GM18873 (cell line): ENCODE measurements around the gene TOP2B.
A peak's percentile ranks its signal among the peaks of the same experiment; 100 is the strongest.

ENCODE experiments used
- ATAC-seq: cut with Tn5 transposase; IDR thresholded peaks from one replicate; pipeline ENCODE4 v1.9.1; 2021; ENCODE audit warnings: mild to moderate bottlenecking, moderate library complexity, moderate number of reproducible peaks; ENCODE audit not compliant: unreplicated experiment, low FRiP score

Gene TOP2B

GRCh38 chr3:25674670-25675069 lies 10.0 kb upstream of the TOP2B start:
- no peak for ATAC-seq

GRCh38 chr3:25673738-25674298 lies 9.1 kb upstream of the TOP2B start:
- no peak for ATAC-seq

GRCh38 chr3:25665315-25666280 lies 891 bp upstream of the TOP2B start:
- ATAC-seq = peak; percentile 23

- ATAC-seq = peak; percentile 22
Observed at GRCh38 chr3:25663869-25664811, 567 bp downstream of the TOP2B start.

- ATAC-seq = peak; percentile 20
Observed at GRCh38 chr3:25663347-25663868, 1.3 kb downstream of the TOP2B start.

- no peak for ATAC-seq
Observed at GRCh38 chr3:25662736-25663320, 1.9 kb downstream of the TOP2B start.

- no peak for ATAC-seq
Observed at GRCh38 chr3:25661694-25662437, 2.8 kb downstream of the TOP2B start.

- ATAC-seq = no peak
Observed at GRCh38 chr3:25658836-25659235, 5.9 kb downstream of the TOP2B start.

- ATAC-seq = no peak
Observed at GRCh38 chr3:25657293-25657692, 7.4 kb downstream of the TOP2B start.

- ATAC-seq = no peak
Observed at GRCh38 chr3:25655659-25656058, 9.0 kb downstream of the TOP2B start.

GRCh38 chr3:25654576-25654975 lies 10.1 kb downstream of the TOP2B start:
- ATAC-seq = no peak

GRCh38 chr3:25653322-25653721 lies 11.4 kb downstream of the TOP2B start:
- ATAC-seq = no peak

GRCh38 chr3:25652921-25653320 lies 11.8 kb downstream of the TOP2B start:
- no peak for ATAC-seq

- ATAC-seq = no peak
Observed at GRCh38 chr3:25648925-25649830, 15.5 kb downstream of the TOP2B start.

GRCh38 chr3:25648107-25648535 lies 16.6 kb downstream of the TOP2B start:
- peak; percentile 92 for ATAC-seq

GRCh38 chr3:25635038-25635437 lies 29.7 kb downstream of the TOP2B start:
- no peak for ATAC-seq

GRCh38 chr3:25633919-25634318 lies 30.8 kb downstream of the TOP2B start:
- no peak for ATAC-seq

- no peak for ATAC-seq
Observed at GRCh38 chr3:25631989-25632388, 32.7 kb downstream of the TOP2B start.
